GM18858 (cell line): ENCODE data around the gene SH3BP5.

Experiments used
- ATAC-seq: cut with Tn5 transposase; IDR thresholded peaks from one replicate; pipeline ENCODE4 v1.9.1; 2021; ENCODE audit not compliant: unreplicated experiment

The SH3BP5 gene

GRCh38 chr3:15347737-15348110 lies 15.3 kb upstream of the SH3BP5 start:
- ATAC-seq = no peak

- ATAC-seq = no peak
Observed at GRCh38 chr3:15347063-15347736, 14.8 kb upstream of the SH3BP5 start.

DNA sequence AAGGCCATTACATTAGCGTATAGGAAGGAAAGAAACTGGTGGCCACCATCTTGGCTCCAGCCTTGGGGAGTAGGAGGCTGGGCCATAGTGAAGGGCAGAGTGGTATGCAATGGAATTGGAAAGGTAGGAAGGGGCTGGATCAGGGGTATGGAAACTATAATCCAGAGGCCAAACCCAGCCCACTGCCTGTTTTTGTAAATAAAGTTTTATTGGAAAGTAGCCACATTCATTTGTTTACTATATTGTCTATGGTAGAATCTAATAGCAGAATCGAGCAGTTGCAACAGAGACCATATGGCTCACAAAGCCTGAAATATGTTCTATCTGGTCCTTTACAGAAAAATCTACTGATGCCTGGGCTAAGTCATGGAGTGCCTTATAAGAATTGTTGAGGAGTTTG lies 14.1 kb upstream of the SH3BP5 start:
- no peak for ATAC-seq

- ATAC-seq = peak; percentile 90
Observed at GRCh38 chr3:15345608-15346137, 13.3 kb upstream of the SH3BP5 start.

- ATAC-seq = no peak
Observed at GRCh38 chr3:15345066-15345607, 12.8 kb upstream of the SH3BP5 start.

GRCh38 chr3:15342945-15343344 lies 10.6 kb upstream of the SH3BP5 start:
- no peak for ATAC-seq

GRCh38 chr3:15342246-15342645 lies 9.9 kb upstream of the SH3BP5 start:
- no peak for ATAC-seq

DNA sequence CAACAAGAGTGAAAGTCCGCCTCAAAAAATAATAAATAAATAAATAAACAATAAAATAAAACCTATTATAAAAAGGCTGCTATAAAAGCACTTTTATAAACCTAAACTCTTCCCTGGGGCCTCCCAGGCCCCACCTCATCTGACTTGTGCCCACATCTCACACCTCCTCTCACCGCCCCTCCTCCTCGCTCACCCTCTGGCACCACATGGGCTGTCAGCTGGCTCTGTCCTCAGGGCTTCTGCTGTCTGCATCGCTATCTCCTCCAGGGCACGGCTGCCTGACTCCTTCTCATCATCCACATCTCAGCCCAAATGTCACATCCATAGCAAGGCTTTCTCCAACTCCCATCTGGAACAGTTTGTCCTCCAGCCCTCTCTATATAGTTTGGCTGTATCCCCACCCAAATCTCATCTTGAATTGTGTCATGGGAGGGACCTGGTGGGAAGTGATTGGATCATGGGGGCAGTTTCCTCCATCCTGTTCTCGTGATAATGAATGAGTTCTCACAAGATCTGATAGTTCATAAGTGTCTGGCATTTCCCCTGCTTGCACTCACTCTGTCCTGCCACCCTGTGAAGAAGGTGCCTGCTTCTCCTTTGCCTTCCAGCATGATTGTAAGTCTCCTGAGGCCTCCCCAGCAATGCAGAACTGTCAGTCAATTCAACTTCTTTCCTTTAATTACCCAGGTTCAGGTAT lies 8.8 kb upstream of the SH3BP5 start:
- no peak for ATAC-seq

DNA sequence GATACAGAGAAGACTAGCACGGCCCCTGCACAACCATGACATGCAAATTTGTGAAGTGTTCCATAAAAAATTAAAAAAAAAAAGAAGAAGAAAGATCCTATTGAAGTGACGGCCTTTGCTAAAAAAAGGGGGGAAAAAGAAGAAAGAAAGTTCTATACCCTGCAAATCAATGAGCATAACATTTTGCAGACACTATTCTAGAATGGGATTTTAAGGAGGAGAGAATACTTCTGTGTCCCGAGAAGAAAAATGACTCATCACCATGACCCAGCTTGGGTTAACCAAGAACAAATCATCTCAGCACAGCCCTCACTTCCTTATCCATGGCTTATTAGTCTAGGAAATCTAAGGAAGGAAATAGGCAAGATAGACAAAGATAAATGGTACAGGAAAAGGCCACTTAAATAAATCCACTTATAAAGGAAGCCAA lies 7.4 kb upstream of the SH3BP5 start:
- no peak for ATAC-seq

- ATAC-seq = no peak
Observed at GRCh38 chr3:15339001-15339400, 6.6 kb upstream of the SH3BP5 start.

- ATAC-seq = no peak
Observed at GRCh38 chr3:15337963-15338362, 5.6 kb upstream of the SH3BP5 start.

DNA sequence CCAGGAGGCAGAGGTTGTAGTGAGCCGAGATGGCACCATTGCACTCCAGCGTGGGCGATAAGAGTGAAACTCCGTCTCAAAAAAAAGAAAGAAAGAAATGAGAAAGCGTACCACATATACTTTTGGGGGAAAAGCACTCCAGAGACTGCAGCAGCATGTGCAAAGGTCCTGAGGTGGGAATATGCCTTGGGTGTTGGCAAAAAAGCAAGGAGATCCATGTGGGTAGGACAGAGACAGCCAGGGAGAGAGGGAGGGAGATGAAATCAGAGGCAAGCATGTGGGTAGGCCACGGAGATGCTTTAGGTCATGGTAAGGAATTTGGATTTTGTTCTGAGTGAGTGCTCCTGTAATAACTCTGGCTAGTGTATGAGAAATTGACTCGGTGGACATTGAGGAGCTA lies 3.7 kb upstream of the SH3BP5 start:
- no peak for ATAC-seq

DNA sequence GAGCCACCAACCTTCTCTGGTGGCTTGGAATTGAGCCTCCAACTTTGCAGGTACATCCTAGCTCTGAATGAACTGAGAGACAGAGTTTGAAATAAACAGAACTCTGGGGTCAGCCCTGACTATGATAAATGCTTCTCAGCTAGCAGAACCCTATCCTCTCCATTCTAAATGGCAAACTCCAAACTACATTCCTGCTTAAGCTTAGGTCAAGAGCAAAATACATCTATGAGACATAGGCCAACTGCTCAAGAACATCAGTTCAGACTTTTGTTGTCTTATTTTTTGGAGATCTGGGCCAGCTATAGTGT lies 1.5 kb upstream of the SH3BP5 start:
- ATAC-seq = no peak

DNA sequence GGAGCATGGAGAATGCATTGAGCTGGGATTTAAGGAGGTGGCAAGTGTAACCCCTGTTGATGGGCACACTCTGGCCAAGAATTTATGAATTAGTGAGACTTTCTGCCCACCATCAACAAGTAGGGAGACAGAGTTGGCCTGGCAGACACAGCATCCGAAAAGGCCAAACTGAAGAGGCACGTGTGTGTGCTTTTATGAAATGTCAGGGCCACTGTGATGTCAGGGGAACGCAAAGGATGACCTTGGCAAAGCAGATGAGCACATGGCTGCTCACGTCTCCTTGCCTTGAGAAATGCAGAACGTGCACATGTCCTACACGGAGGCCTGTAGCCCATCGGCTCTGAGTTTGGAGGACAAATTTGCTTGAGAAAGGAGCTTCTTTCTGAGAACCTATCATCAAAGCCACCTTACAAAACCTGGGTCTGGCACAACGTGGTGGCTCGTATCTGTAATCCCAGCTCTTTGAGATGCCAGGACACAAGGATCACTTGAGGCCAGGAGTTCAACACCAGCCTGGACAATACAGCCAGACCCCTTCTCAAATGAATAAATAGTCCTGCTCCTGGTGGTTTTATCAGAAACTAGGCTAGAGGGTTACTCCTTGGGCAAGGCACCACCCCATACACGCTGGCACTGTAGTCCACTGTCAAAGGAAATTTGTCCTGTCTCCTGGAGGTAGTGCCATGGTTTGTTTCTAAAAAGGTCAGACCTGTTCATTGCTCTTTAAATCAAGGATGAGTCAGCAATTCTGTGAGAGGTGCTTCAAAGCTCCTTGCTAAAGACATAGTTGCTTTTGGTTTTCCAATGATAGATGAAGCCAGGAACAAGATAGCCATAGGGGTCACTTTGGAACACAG lies 941 bp upstream of the SH3BP5 start:
- no peak for ATAC-seq

- ATAC-seq = no peak
Observed at GRCh38 chr3:15331606-15332404, 581 bp downstream of the SH3BP5 start.

GRCh38 chr3:15331072-15331605 lies 1.2 kb downstream of the SH3BP5 start:
- no peak for ATAC-seq

GRCh38 chr3:15330031-15330596 lies 2.3 kb downstream of the SH3BP5 start:
- no peak for ATAC-seq

DNA sequence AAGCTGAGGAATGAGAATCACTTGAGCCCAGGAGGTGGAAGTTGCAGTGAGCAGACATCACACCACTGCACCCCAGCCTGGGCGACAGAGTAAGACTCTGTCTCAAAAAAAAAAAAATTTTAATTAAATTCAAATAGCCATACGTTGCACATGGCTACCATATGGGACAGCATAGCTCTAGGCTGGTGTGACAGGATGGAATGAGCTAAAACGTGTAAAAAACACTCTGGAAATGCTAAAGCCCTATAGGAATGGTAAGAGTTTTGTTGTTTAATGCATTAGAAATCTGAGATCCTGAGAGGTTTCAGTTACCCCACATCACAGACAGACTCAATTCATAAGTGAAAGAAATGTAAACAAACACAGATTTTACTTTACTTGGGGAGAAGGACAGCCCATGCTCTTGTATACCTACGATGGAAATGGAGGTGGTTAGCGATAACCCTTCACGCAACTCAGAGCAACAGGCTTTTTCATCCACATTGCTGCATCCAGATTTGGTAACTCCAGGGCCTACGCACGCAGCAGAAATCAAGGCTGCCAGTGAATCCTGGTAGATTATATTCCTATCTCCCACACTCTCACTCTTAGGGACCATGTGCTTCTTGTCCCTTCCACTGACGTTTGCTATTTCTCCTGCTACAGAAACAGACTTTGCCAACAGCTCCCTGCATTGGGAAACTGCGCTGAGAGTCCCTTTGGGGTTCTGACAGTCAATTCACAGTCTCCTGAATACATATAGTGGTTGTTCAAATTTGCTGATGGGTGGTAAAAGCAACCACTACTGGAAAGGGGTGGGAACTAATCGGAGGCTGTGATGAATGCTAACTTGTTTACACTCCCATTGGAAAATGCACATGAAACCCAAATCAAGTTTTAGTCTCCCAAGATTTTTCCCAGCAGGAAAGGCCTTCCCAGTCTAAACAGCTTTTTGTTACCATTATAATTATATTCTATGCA lies 3.1 kb downstream of the SH3BP5 start:
- no peak for ATAC-seq

DNA sequence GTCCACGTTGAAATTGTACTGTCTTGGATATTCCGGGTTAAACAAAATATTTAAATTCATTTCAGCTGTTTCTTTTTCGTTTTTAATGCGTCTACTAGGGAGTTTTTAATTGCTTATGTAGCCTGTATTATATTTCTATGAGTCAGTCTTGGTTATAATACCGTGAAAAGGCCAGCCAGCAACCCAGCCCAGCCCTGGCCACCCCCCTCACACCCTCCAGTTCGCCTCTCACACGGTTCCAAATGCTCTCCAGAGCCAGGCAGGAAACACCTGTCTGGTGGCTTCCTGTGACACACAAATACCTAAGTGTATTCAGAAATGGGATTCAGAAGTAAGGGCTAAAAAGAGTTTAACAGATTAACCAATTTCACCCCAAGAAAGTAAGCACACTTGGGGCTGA lies 4.4 kb downstream of the SH3BP5 start:
- no peak for ATAC-seq
